Measurements from ENCODE around the gene LAGE3.

GRCh38 chrX:154485150-154486051 is 6.3 kb upstream of the LAGE3 start:
- no peak for TF ChIP-seq NFYB (CRISPR knock-in tag; IDR thresholded peaks at IDR 0.05)
- no peak for TF ChIP-seq NR2F2 (IDR thresholded peaks at IDR 0.05; ENCODE audit: borderline replicate concordance, low read depth)
- TF ChIP-seq CAMTA2 (CRISPR knock-in tag; IDR thresholded peaks at IDR 0.05; ENCODE audit: borderline replicate concordance), result no peak
- no peak for TF ChIP-seq NCOR1 (IDR thresholded peaks at IDR 0.05; ENCODE audit: borderline replicate concordance, low read length)
- TF ChIP-seq ZNF780A (CRISPR knock-in tag; IDR thresholded peaks at IDR 0.05), result no peak
- TF ChIP-seq JUN (CRISPR knock-in tag; IDR thresholded peaks at IDR 0.05), result no peak
- TF ChIP-seq MAX (IDR thresholded peaks at IDR 0.05), result no peak
- no peak for TF ChIP-seq ZNF260 (CRISPR knock-in tag; IDR thresholded peaks at IDR 0.05; ENCODE audit: borderline replicate concordance, low read depth)
- no peak for TF ChIP-seq CTCF (CRISPR knock-in tag; IDR thresholded peaks at IDR 0.05)
- TF ChIP-seq GTF2F1 (IDR thresholded peaks at IDR 0.05; ENCODE audit: low read length), result no peak
- TF ChIP-seq EZH2 (conservative IDR thresholded peaks at IDR 0.05; ENCODE audit: low read depth, low read length), result no peak
- TF ChIP-seq TAF1 (CRISPR knock-in tag; IDR thresholded peaks at IDR 0.05), result no peak
- no peak for TF ChIP-seq ZKSCAN1 (IDR thresholded peaks at IDR 0.05; ENCODE audit: low read length)
- TF ChIP-seq, protein P1, sequence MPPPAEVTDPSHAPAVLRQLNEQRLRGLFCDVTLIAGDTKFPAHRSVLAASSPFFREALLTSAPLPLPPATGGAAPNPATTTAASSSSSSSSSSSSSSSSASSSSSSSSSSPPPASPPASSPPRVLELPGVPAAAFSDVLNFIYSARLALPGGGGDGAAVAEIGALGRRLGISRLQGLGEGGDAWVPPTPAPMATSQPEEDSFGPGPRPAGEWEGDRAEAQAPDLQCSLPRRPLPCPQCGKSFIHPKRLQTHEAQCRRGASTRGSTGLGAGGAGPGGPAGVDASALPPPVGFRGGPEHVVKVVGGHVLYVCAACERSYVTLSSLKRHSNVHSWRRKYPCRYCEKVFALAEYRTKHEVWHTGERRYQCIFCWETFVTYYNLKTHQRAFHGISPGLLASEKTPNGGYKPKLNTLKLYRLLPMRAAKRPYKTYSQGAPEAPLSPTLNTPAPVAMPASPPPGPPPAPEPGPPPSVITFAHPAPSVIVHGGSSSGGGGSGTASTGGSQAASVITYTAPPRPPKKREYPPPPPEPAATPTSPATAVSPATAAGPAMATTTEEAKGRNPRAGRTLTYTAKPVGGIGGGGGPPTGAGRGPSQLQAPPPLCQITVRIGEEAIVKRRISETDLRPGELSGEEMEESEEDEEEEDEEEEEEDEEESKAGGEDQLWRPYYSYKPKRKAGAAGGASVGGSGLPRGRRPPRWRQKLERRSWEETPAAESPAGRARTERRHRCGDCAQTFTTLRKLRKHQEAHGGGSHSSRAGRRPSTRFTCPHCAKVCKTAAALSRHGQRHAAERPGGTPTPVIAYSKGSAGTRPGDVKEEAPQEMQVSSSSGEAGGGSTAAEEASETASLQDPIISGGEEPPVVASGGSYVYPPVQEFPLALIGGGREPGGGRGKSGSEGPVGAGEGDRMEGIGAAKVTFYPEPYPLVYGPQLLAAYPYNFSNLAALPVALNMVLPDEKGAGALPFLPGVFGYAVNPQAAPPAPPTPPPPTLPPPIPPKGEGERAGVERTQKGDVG (CRISPR knock-in tag; IDR thresholded peaks at IDR 0.05; ENCODE audit: borderline replicate concordance), result no peak
